SU-DHL-6 (cell line): Measurements from ENCODE around the gene HPS4.

Experiments
- EZH2phosphoT487 ChIP-seq: fragments of 200-600 bp; sonication (generic), shearing (Covaris generic); conservative IDR thresholded peaks from 2 replicates; pipeline ENCODE4 v1.6.1; 2018; ENCODE audit warnings: mild to moderate bottlenecking, antibody characterized with exemption, low read length, moderate library complexity, mixed read lengths
- TF ChIP-seq, protein P1 (sequence below): fragments of 200-600 bp; sonication (generic); IDR thresholded peaks from one replicate; pipeline ENCODE4 v1.5.1; 2017; ENCODE audit warnings: antibody characterized with exemption, mild to moderate bottlenecking, low read length, moderate library complexity; ENCODE audit not compliant: insufficient read depth, poor library complexity, severe bottlenecking

DNA sequence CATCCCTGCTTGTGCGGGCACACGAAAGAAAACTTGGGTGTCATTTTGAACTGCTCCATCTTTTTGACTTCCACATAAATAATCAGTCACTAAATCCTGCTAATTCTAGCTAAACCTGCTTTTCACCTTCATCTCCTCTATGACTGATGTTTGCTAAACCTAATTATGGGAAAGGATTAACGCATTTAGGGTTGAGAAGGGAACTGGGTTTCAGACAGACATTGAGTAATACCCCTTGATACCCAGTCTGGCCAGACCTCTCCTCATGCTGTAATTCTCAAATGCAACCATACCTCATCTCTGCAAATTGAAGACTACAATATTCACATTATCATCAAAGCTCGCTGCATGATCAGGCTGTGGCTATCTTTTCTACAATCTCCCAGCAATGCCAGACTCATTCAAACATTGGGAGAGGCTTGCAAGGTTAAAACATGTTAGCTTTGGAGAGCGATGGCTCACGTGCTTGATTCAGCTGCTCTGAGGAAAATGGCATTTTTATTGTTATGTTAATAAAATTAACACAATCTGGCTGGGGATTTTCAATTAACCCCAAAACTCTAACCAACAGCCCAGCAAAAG, 2.4 kb downstream of the HPS4 start:
- TF ChIP-seq, protein P1, sequence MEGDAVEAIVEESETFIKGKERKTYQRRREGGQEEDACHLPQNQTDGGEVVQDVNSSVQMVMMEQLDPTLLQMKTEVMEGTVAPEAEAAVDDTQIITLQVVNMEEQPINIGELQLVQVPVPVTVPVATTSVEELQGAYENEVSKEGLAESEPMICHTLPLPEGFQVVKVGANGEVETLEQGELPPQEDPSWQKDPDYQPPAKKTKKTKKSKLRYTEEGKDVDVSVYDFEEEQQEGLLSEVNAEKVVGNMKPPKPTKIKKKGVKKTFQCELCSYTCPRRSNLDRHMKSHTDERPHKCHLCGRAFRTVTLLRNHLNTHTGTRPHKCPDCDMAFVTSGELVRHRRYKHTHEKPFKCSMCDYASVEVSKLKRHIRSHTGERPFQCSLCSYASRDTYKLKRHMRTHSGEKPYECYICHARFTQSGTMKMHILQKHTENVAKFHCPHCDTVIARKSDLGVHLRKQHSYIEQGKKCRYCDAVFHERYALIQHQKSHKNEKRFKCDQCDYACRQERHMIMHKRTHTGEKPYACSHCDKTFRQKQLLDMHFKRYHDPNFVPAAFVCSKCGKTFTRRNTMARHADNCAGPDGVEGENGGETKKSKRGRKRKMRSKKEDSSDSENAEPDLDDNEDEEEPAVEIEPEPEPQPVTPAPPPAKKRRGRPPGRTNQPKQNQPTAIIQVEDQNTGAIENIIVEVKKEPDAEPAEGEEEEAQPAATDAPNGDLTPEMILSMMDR, result no peak
- no peak for TF ChIP-seq EZH2phosphoT487
